GM06990 (cell line): ENCODE data around the gene LHX5.

Experiments
- DNase-seq: peaks from one replicate; pipeline ENCODE4 v3.0.0-alpha.2; 2011; ENCODE audit not compliant: insufficient read length; ENCODE audit errors: extremely low read depth
- H3K27me3 ChIP-seq: replicated peaks from 2 replicates; pipeline ENCODE4 v1.6.0; 2011; ENCODE audit warnings: low read length; ENCODE audit not compliant: control insufficient read depth, insufficient read depth
- H3K36me3 ChIP-seq: 2 replicates; pipeline ENCODE4 v1.5.1; 2011; ENCODE audit warnings: low read length; ENCODE audit not compliant: control insufficient read depth, insufficient read depth
- H3K4me3 ChIP-seq: replicated peaks from 2 replicates; pipeline ENCODE4 v1.5.1; 2011; ENCODE audit warnings: low read depth, mild to moderate bottlenecking, control low read depth, low read length
- CTCF ChIP-seq: IDR thresholded peaks from 2 replicates; pipeline ENCODE4 v1.5.1; 2011; ENCODE audit warnings: low read length, control low read depth, mild to moderate bottlenecking, inconsistent platforms; ENCODE audit not compliant: insufficient read depth, poor library complexity, severe bottlenecking

LHX5 gene

DNA sequence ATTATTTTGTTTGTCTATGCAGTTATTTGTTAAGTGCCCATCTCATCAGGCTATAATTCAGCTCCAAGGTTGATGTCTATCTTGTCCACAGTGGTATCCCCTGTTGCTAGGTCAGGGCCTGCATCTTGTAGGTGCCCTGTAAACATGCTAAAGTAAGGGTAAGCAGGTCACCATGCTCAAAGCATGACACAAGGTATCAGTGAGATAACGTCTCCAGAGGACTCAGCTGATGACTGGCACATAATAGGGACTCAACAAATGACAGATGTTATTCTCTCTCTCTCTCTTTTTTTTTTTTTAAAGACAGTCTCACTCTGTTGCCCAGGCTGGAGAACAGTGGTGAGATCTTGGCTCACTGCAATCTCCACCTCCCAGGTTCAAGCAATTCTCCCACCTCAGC lies 47.2 kb downstream of the LHX5 start:
- H3K27me3 ChIP-seq = peaks cover 1% of the 10 kb centered on the region; the same call in 1 of the 2 replicates
- no peak overlapping the region for H3K4me3 ChIP-seq
- no peaks in the 10 kb centered on the region for H3K36me3 ChIP-seq
- no peak for TF ChIP-seq CTCF
- no peak for DNase-seq

- TF ChIP-seq CTCF = no peak
- H3K36me3 ChIP-seq = no peaks in the 10 kb centered on the region
- no peaks in the 10 kb centered on the region for H3K27me3 ChIP-seq
- no peak for DNase-seq
- peak overlapping the region; percentile 66 for H3K4me3 ChIP-seq
Observed at GRCh38 chr12:113422886-113423669, 48.6 kb downstream of the LHX5 start.

GRCh38 chr12:113422030-113422885 lies 49.4 kb downstream of the LHX5 start, which contains the start of gene SDSL:
Gene SDSL, plus strand, starts transcription at chr12:113422380. Its CDS starts 5,603 bp downstream, at chr12:113427983.
- TF ChIP-seq CTCF = no peak
- H3K4me3 ChIP-seq = peak within 1 kb of the TSS; percentile 66

DNA sequence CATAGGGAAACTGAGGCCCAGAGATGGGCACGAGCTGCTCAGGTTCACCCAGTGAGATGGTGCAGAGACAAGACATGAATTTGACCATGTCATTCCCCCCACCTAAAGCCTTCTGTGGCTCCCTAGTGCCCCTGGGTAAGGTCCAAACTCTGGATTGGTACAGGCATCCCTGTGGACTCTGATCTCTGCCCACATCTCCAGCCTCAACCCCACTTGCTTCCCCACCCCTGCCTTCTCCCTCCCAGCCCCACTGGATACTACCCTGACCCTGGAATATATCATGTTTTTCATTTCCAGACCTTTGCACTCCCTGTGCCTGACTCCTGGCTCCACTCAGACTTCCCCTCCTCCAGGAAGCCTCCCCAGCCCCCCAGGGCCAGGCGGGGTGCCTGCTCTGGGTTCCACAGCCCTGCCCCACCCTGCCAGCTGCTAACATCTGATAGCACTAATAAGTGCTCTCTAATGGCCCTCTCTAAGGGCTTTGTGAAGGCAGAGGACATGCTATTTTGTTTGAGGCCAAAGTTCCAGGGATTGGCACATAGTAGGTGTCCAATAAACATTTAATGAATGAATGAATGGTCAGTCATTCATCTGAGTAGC lies 50.6 kb downstream of the LHX5 start:
- no peak for TF ChIP-seq CTCF
- no peaks in the 10 kb centered on the region for H3K27me3 ChIP-seq
- no peak overlapping the region for H3K4me3 ChIP-seq
- no peaks in the 10 kb centered on the region for H3K36me3 ChIP-seq
- DNase-seq = no peak

More at GRCh38 chr12:113422030-113422885, 49.4 kb downstream of the LHX5 start, which contains the start of gene SDSL:
- H3K27me3 ChIP-seq = no peaks in the 10 kb centered on the region
- DNase-seq = peak; percentile 50
- no peaks in the 10 kb centered on the region for H3K36me3 ChIP-seq

- Histone ChIP-seq H3K4me3 (no peak overlapping the region), H3K27me3 (no peaks in the 10 kb centered on the region; the same call in 1 of the 2 replicates), H3K36me3 (no peaks in the 10 kb centered on the region)
- no peak for DNase-seq
- TF ChIP-seq CTCF = no peak
Observed at GRCh38 chr12:113418213-113418879, 53.3 kb downstream of the LHX5 start.
